Measurements from ENCODE around the gene SH3GLB1.

The SH3GLB1 gene

GRCh38 chr1:86733340-86733739 lies 29.0 kb downstream of the SH3GLB1 start:
- no peaks in the 10 kb centered on the region for H3K9me3 ChIP-seq (ENCODE audit: control insufficient read depth, insufficient read depth, low read depth, low read length)
- H3K4me3 ChIP-seq (ENCODE audit: low read depth, low read length) = no peak overlapping the region
- H3K27me3 ChIP-seq (ENCODE audit: control insufficient read depth, insufficient read depth, low read length) = no peaks in the 10 kb centered on the region
- no peaks in the 10 kb centered on the region for H3K4me1 ChIP-seq (ENCODE audit: control insufficient read depth, insufficient read depth, low read length)
- no peak overlapping the region for H3K9ac ChIP-seq (ENCODE audit: low read length)
- H3K36me3 ChIP-seq (ENCODE audit: control insufficient read depth, insufficient read depth, low read length) = peaks cover 42% of the 10 kb centered on the region
- no peak overlapping the region for H3K27ac ChIP-seq (ENCODE audit: low read depth, low read length)

DNA sequence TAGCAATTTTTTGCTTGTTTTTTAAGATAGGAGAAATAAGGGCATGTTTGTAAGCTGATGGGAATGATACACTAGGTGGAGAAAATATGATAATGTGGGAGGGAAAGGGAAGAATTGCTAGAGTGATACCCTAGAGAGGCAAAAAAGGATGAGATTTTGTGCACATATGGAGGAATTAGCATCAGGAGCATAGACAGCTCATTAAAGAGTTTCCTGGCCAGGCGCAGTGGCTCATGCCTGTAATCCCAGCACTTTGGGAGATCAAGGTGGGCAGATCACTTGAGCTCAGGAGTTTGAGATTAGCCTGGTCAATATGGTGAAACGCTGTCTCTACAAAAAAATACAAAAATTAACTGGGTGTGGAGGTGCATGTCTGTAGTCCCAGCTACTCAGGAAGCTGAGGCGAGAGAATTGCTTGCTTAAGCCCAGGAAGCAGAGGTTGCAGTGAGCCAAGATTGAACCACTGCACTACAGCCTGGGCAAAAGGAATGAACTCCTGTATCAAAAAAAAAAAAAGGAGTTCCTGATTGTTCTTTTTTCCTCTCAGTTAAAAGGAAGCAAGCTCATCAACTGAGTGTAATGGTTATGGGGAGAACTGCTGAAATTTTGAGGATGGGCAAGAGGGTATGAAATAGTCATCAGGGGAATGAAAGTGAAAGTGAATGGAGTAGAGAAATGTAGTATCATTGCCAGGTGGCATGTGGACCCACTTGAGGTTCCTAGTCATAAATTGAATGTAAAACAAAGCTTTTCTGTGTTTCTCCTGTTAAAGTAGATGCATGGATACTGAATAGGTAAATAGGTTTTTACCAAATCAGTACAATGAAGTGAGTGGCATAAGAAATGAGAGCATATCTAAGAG lies 35.5 kb downstream of the SH3GLB1 start:
- H3K36me3 ChIP-seq (ENCODE audit: control insufficient read depth, insufficient read depth, low read length) = peaks cover 61% of the 10 kb centered on the region
- H3K9ac ChIP-seq (ENCODE audit: low read length) = no peak overlapping the region
- no peaks in the 10 kb centered on the region for H3K4me1 ChIP-seq (ENCODE audit: control insufficient read depth, insufficient read depth, low read length)
- H3K27ac ChIP-seq (ENCODE audit: low read depth, low read length) = no peak overlapping the region
- no peak overlapping the region for H3K4me3 ChIP-seq (ENCODE audit: low read depth, low read length)
- H3K9me3 ChIP-seq (ENCODE audit: control insufficient read depth, insufficient read depth, low read depth, low read length) = no peaks in the 10 kb centered on the region
- no peaks in the 10 kb centered on the region for H3K27me3 ChIP-seq (ENCODE audit: control insufficient read depth, insufficient read depth, low read length)

DNA sequence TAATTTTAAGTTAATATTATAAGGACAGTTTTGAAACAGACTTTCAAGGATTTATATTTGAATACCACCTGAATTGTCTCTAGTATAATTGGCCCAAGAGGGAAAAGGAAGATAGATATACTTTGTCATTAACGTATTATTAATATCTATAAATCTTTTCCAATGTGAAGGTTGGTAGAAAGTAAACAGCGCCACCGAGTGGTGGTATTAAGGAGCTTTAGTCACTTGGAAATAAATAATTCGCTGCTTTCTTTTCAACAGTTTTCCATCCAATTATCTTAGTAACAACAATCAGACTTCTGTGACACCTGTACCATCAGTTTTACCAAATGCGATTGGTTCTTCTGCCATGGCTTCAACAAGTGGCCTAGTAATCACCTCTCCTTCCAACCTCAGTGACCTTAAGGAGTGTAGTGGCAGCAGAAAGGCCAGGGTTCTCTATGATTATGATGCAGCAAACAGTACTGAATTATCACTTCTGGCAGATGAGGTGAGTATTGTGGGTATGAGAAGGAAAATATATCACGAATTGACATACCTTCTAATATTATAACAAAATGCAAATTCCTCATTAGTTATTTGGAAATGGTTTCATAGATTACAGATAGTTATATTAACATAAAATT lies 37.7 kb downstream of the SH3GLB1 start:
- Histone ChIP-seq H3K9me3 (ENCODE audit: control insufficient read depth, insufficient read depth, low read depth, low read length) (no peaks in the 10 kb centered on the region), H3K27ac (ENCODE audit: low read depth, low read length) (no peak overlapping the region), H3K27me3 (ENCODE audit: control insufficient read depth, insufficient read depth, low read length) (no peaks in the 10 kb centered on the region), H3K4me1 (ENCODE audit: control insufficient read depth, insufficient read depth, low read length) (no peaks in the 10 kb centered on the region), H3K36me3 (ENCODE audit: control insufficient read depth, insufficient read depth, low read length) (peaks cover 43% of the 10 kb centered on the region), H3K9ac (ENCODE audit: low read length) (no peak overlapping the region), H3K4me3 (ENCODE audit: low read depth, low read length) (no peak overlapping the region)

DNA sequence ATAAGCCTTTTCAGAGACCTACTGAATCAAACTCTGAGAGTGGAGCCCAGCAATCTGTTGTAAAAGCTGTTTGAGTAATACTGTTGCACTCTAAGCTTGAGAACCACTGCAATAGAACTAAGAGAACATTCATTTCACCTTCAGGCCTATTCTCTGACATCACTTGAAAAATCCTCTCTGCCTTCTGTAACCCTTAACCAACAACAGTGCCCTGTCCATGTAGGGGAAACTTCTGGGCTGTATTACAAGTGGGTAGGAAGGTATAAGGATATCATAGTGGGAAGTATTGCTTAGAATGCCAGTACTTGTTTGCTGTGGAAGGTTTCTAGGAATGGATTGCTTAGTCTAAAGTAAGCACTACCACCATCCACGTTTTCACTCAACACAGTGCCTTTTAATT lies 42.9 kb downstream of the SH3GLB1 start:
- Histone ChIP-seq H3K27ac (ENCODE audit: low read depth, low read length) (no peak overlapping the region), H3K9me3 (ENCODE audit: control insufficient read depth, insufficient read depth, low read depth, low read length) (no peaks in the 10 kb centered on the region), H3K4me1 (ENCODE audit: control insufficient read depth, insufficient read depth, low read length) (no peaks in the 10 kb centered on the region), H3K36me3 (ENCODE audit: control insufficient read depth, insufficient read depth, low read length) (peaks cover 22% of the 10 kb centered on the region), H3K4me3 (ENCODE audit: low read depth, low read length) (no peak overlapping the region), H3K27me3 (ENCODE audit: control insufficient read depth, insufficient read depth, low read length) (no peaks in the 10 kb centered on the region), H3K9ac (ENCODE audit: low read length) (no peak overlapping the region)

GRCh38 chr1:86748622-86749373 lies 44.4 kb downstream of the SH3GLB1 start:
- Histone ChIP-seq H3K9me3 (ENCODE audit: control insufficient read depth, insufficient read depth, low read depth, low read length) (no peaks in the 10 kb centered on the region), H3K36me3 (ENCODE audit: control insufficient read depth, insufficient read depth, low read length) (peaks cover 13% of the 10 kb centered on the region)

DNA sequence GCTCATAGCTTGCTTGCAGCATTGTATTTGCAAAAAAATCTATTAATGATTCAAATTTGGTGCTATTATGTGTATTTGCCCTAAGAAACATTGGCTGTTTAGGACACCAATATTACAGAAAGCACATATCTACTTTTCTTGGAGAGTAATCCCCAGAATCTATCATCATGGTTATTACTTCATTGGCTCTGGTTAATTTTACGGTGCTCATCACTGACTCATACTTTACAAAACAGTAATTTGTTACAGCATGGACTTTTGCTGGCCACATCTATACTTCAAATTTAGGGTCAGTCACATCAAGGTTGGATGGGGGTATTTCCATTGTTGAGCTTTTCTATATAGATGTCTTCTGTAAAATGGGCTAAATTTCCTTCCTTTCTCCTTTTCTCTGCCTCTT lies 45.7 kb downstream of the SH3GLB1 start:
- Histone ChIP-seq H3K9me3 (ENCODE audit: control insufficient read depth, insufficient read depth, low read depth, low read length) (no peaks in the 10 kb centered on the region), H3K4me1 (ENCODE audit: control insufficient read depth, insufficient read depth, low read length) (peaks cover 13% of the 10 kb centered on the region), H3K27me3 (ENCODE audit: control insufficient read depth, insufficient read depth, low read length) (no peaks in the 10 kb centered on the region), H3K27ac (ENCODE audit: low read depth, low read length) (no peak overlapping the region), H3K9ac (ENCODE audit: low read length) (no peak overlapping the region), H3K36me3 (ENCODE audit: control insufficient read depth, insufficient read depth, low read length) (peaks cover 3% of the 10 kb centered on the region; the same call in 1 of the 2 replicates), H3K4me3 (ENCODE audit: low read depth, low read length) (no peak overlapping the region)

More at GRCh38 chr1:86748622-86749373, 44.4 kb downstream of the SH3GLB1 start:
- H3K27ac ChIP-seq (ENCODE audit: low read depth, low read length) = no peak overlapping the region
- H3K4me3 ChIP-seq (ENCODE audit: low read depth, low read length) = no peak overlapping the region
- no peak overlapping the region for H3K9ac ChIP-seq (ENCODE audit: low read length)
- peaks cover 3% of the 10 kb centered on the region; the same call in 1 of the 2 replicates for H3K4me1 ChIP-seq (ENCODE audit: control insufficient read depth, insufficient read depth, low read length)
- H3K27me3 ChIP-seq (ENCODE audit: control insufficient read depth, insufficient read depth, low read length) = no peaks in the 10 kb centered on the region

- Histone ChIP-seq H3K27ac (ENCODE audit: low read depth, low read length) (no peak overlapping the region), H3K9me3 (ENCODE audit: control insufficient read depth, insufficient read depth, low read depth, low read length) (no peaks in the 10 kb centered on the region), H3K27me3 (ENCODE audit: control insufficient read depth, insufficient read depth, low read length) (no peaks in the 10 kb centered on the region), H3K4me3 (ENCODE audit: low read depth, low read length) (no peak overlapping the region), H3K36me3 (ENCODE audit: control insufficient read depth, insufficient read depth, low read length) (no peaks in the 10 kb centered on the region), H3K9ac (ENCODE audit: low read length) (no peak overlapping the region), H3K4me1 (ENCODE audit: control insufficient read depth, insufficient read depth, low read length) (peaks cover 13% of the 10 kb centered on the region)
Measured at GRCh38 chr1:86750530-86750929, 46.2 kb downstream of the SH3GLB1 start.

DNA sequence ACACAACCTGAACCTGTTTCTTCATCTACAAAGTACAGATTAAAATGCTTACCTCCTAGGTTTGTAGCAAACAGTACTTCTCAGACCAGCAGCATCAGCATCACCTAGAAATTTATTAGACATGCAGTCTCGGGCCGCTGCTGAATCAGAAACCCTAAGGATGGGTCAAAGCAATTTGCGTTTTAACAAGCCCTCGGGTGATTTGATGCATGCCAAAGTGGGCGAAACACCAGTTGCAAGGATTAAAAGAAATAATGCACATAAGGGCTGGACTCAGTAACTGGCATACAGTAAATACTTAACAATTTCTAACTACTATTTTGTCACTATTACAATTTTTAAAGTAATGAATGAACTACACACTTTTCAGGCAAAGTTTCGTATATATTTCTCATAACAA lies 47.5 kb downstream of the SH3GLB1 start:
- Histone ChIP-seq H3K9ac (ENCODE audit: low read length) (no peak overlapping the region), H3K4me1 (ENCODE audit: control insufficient read depth, insufficient read depth, low read length) (peaks cover 13% of the 10 kb centered on the region), H3K9me3 (ENCODE audit: control insufficient read depth, insufficient read depth, low read depth, low read length) (no peaks in the 10 kb centered on the region)

GRCh38 chr1:86753700-86754099 lies 49.3 kb downstream of the SH3GLB1 start:
- Histone ChIP-seq H3K27ac (ENCODE audit: low read depth, low read length) (no peak overlapping the region), H3K9me3 (ENCODE audit: control insufficient read depth, insufficient read depth, low read depth, low read length) (no peaks in the 10 kb centered on the region), H3K36me3 (ENCODE audit: control insufficient read depth, insufficient read depth, low read length) (no peaks in the 10 kb centered on the region), H3K9ac (ENCODE audit: low read length) (no peak overlapping the region), H3K27me3 (ENCODE audit: control insufficient read depth, insufficient read depth, low read length) (no peaks in the 10 kb centered on the region), H3K4me1 (ENCODE audit: control insufficient read depth, insufficient read depth, low read length) (peaks cover 13% of the 10 kb centered on the region), H3K4me3 (ENCODE audit: low read depth, low read length) (no peak overlapping the region)

More for the DNA sequence above, 47.5 kb downstream of the SH3GLB1 start:
- H3K36me3 ChIP-seq (ENCODE audit: control insufficient read depth, insufficient read depth, low read length) = no peaks in the 10 kb centered on the region
- no peak overlapping the region for H3K4me3 ChIP-seq (ENCODE audit: low read depth, low read length)
- no peak overlapping the region for H3K27ac ChIP-seq (ENCODE audit: low read depth, low read length)
- H3K27me3 ChIP-seq (ENCODE audit: control insufficient read depth, insufficient read depth, low read length) = no peaks in the 10 kb centered on the region

DNA sequence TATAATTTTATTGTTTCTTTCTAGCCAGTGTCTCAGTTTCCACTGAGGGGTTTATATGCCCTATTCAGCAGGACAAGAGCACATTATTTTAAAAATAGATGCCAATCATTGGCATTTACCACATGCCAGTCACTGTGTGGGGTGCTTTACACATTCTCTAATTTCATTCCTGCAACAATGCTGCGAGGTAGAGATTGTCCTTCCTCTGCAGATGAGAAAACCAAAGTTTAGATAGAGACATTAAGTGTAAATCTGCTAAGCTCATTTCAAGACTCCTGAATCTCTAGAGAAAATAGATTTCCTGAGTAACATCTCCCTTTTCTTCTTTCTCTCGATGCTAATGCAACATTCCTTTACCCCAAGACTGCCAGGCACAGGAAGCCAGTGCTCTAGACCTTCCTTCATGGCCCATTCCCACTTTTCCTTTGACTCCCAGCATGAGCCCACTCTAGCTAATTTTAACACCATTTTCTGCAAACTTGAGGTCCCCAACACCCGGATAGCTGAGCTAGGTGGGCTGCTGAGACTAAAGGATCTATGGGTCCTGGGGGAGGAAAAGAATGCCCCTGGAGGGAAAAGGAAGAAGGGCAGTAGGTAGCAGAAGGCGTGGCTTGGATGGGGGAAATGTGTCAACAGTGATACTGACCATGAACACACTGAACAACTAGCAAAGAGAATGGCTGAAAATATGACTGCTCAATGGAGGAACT lies 50.0 kb downstream of the SH3GLB1 start:
- Histone ChIP-seq H3K36me3 (ENCODE audit: control insufficient read depth, insufficient read depth, low read length) (no peaks in the 10 kb centered on the region), H3K9ac (ENCODE audit: low read length) (no peak overlapping the region), H3K4me3 (ENCODE audit: low read depth, low read length) (no peak overlapping the region)

More for the DNA sequence above, 50.0 kb downstream of the SH3GLB1 start:
- Histone ChIP-seq H3K27me3 (ENCODE audit: control insufficient read depth, insufficient read depth, low read length) (no peaks in the 10 kb centered on the region), H3K9me3 (ENCODE audit: control insufficient read depth, insufficient read depth, low read depth, low read length) (no peaks in the 10 kb centered on the region), H3K4me1 (ENCODE audit: control insufficient read depth, insufficient read depth, low read length) (peaks cover 13% of the 10 kb centered on the region), H3K27ac (ENCODE audit: low read depth, low read length) (no peak overlapping the region)
